IMR-90 (cell line): ENCODE data around the gene CCNQ. TPM values are rescaled to one million over a fixed set of nuclear protein-coding genes. Genes with fewer than 3 reads are reported as not detected.

Source experiments
- ATAC-seq: fragments of 200-7000 bp; cut with Tn5 transposase; 2 replicates; pipeline ENCODE4 v1.9.1; 2020; ENCODE audit warnings: low read depth, mild to moderate bottlenecking, moderate library complexity
- BruUV-seq: library from RNA; stranded (reverse); fragments of 400-500 nt; replicated peaks from 2 replicates; lab custom pipeline; 2021; lab: Mats Ljungman, UMichigan
- CTCF ChIA-PET: fragments of 300-600 bp; formaldehyde crosslinking; extraction: SDS; loops from one replicate; lab custom pipeline; 2021; ENCODE audit warnings: antibody characterized with exemption; lab: Yijun Ruan, JAX
- POLR2A ChIA-PET: fragments of 300-600 bp; sonication (Branson Sonifier 250); formaldehyde crosslinking; loops from one replicate; lab custom pipeline; 2022; ENCODE audit warnings: antibody characterized with exemption; ENCODE audit not compliant: unreplicated experiment; lab: Charles Lee
- DNase-seq: peaks from one replicate; pipeline ENCODE4 v3.0.0; 2013
- H2AFZ ChIP-seq: replicated peaks from 2 replicates; pipeline ENCODE3; 2013; ENCODE audit warnings: low read length, mild to moderate bottlenecking; ENCODE audit not compliant: poor library complexity
- H2AK5ac ChIP-seq: 2 replicates; pipeline ENCODE4 v1.6.1; 2013; ENCODE audit warnings: low read depth, low read length, inconsistent platforms
- H2AK9ac ChIP-seq: replicated peaks from 2 replicates; pipeline ENCODE3; 2013; ENCODE audit warnings: mild to moderate bottlenecking, low read depth, low read length, moderate library complexity; ENCODE audit not compliant: poor library complexity
- H2BK120ac ChIP-seq: 2 replicates; pipeline ENCODE4 v1.6.1; 2013; ENCODE audit warnings: low read depth, low read length, inconsistent platforms
- H2BK15ac ChIP-seq: 3 replicates; pipeline ENCODE4 v1.6.1; 2013; ENCODE audit warnings: low read depth, low read length, inconsistent platforms
- H2BK20ac ChIP-seq: 2 replicates; pipeline ENCODE4 v1.6.1; 2013; ENCODE audit warnings: low read depth, mild to moderate bottlenecking, inconsistent platforms, low read length, moderate library complexity
- H2BK5ac ChIP-seq: 2 replicates; pipeline ENCODE4 v1.6.1; 2013; ENCODE audit warnings: mild to moderate bottlenecking, low read depth, low read length, inconsistent platforms; ENCODE audit not compliant: poor library complexity, severe bottlenecking
- H3K14ac ChIP-seq: replicated peaks from 2 replicates; pipeline ENCODE4 v1.6.1; 2013; ENCODE audit warnings: low read depth, low read length, inconsistent platforms
- H3K18ac ChIP-seq: 2 replicates; pipeline ENCODE4 v1.6.1; 2013; ENCODE audit warnings: low read depth, low read length, control low read depth
- H3K23ac ChIP-seq: 2 replicates; pipeline ENCODE4 v1.6.1; 2013; ENCODE audit warnings: low read depth, low read length, inconsistent platforms
- H3K27ac ChIP-seq: 2 replicates; pipeline ENCODE4 v1.5.1; 2013; ENCODE audit warnings: mild to moderate bottlenecking, control low read depth, low read length; ENCODE audit not compliant: insufficient read depth
- H3K27me3 ChIP-seq: 2 replicates; pipeline ENCODE4 v1.6.1; 2013; ENCODE audit warnings: low read length; ENCODE audit not compliant: control insufficient read depth, insufficient read depth
- H3K36me3 ChIP-seq: 2 replicates; pipeline ENCODE4 v1.6.1; 2013; ENCODE audit warnings: low read length, mixed read lengths; ENCODE audit not compliant: control insufficient read depth, insufficient read depth
- H3K4ac ChIP-seq: 2 replicates; pipeline ENCODE4 v1.6.1; 2013; ENCODE audit warnings: low read depth, low read length, inconsistent platforms
- H3K4me1 ChIP-seq: 2 replicates; pipeline ENCODE4 v1.6.1; 2013; ENCODE audit warnings: low read length, mixed read lengths; ENCODE audit not compliant: control insufficient read depth, insufficient read depth
- H3K4me2 ChIP-seq: 2 replicates; pipeline ENCODE4 v1.6.1; 2013; ENCODE audit warnings: low read depth, mild to moderate bottlenecking, control low read depth, low read length, moderate library complexity
- H3K4me3 ChIP-seq: 2 replicates; pipeline ENCODE4 v1.5.1; 2013; ENCODE audit warnings: low read depth, mild to moderate bottlenecking, control low read depth, low read length, moderate library complexity; ENCODE audit not compliant: insufficient read depth
- H3K56ac ChIP-seq: 2 replicates; pipeline ENCODE4 v1.6.1; 2013; ENCODE audit warnings: low read length, inconsistent platforms; ENCODE audit not compliant: insufficient read depth; ENCODE audit errors: extremely low read depth
- H3K79me1 ChIP-seq, 2 experiments: 2 replicates each; pipeline ENCODE4 v1.6.1; 2013; ENCODE audit warnings: low read length in 2 of 2, inconsistent platforms in 1 of 2, low read depth in 1 of 2
- H3K9ac ChIP-seq: 2 replicates; pipeline ENCODE4 v1.6.1; 2013; ENCODE audit warnings: low read depth, low read length, control low read depth
- H3K9me1 ChIP-seq: 2 replicates; pipeline ENCODE4 v1.6.1; 2013; ENCODE audit warnings: low read length, inconsistent platforms; ENCODE audit not compliant: insufficient read depth
- H3K9me3 ChIP-seq: 2 replicates; pipeline ENCODE4 v1.6.1; 2013; ENCODE audit warnings: low read length; ENCODE audit not compliant: control insufficient read depth, insufficient read depth
- H4K20me1 ChIP-seq: 2 replicates; pipeline ENCODE4 v1.6.1; 2013; ENCODE audit warnings: low read length, inconsistent platforms; ENCODE audit not compliant: insufficient read depth
- H4K5ac ChIP-seq: 2 replicates; pipeline ENCODE4 v1.6.1; 2013; ENCODE audit warnings: mild to moderate bottlenecking, low read depth, low read length, control low read depth
- H4K8ac ChIP-seq, 2 experiments: 2 replicates each; pipeline ENCODE4 v1.6.1; 2013; ENCODE audit warnings: low read depth in 2 of 2, low read length in 2 of 2, control low read depth in 1 of 2, inconsistent platforms in 1 of 2
- H4K91ac ChIP-seq: 2 replicates; pipeline ENCODE4 v1.6.1; 2013; ENCODE audit warnings: low read depth, low read length, inconsistent platforms; ENCODE audit not compliant: insufficient read depth
- BHLHE40 ChIP-seq: fragments of 150-350 bp; IDR thresholded peaks from 2 replicates; pipeline ENCODE4 v1.6.1; 2016; ENCODE audit warnings: mild to moderate bottlenecking, low read depth, low read length
- CEBPB ChIP-seq: IDR thresholded peaks from 2 replicates; pipeline ENCODE4 v1.6.1; 2012; ENCODE audit warnings: low read depth, low read length, improper control_type of control experiment
- CHD1 ChIP-seq: IDR thresholded peaks from 2 replicates; pipeline ENCODE4 v1.6.1; 2012; ENCODE audit warnings: low read depth, low read length, improper control_type of control experiment
- ELK1 ChIP-seq: fragments of 150-350 bp; IDR thresholded peaks from 2 replicates; pipeline ENCODE4 v1.6.1; 2016; ENCODE audit warnings: low read depth, mild to moderate bottlenecking, low read length, moderate library complexity, borderline replicate concordance
- FOS ChIP-seq: fragments of 150-350 bp; IDR thresholded peaks from 2 replicates; pipeline ENCODE4 v1.6.1; 2016; ENCODE audit warnings: low read depth, low read length
- MAFK ChIP-seq: IDR thresholded peaks from 2 replicates; pipeline ENCODE4 v1.6.1; 2012; ENCODE audit warnings: low read depth, low read length, improper control_type of control experiment
- MAZ ChIP-seq: IDR thresholded peaks from 2 replicates; pipeline ENCODE4 v1.6.1; 2012; ENCODE audit warnings: low read depth, mild to moderate bottlenecking, low read length, improper control_type of control experiment, moderate library complexity, borderline replicate concordance
- MXI1 ChIP-seq: IDR thresholded peaks from 2 replicates; pipeline ENCODE4 v1.6.1; 2012; ENCODE audit warnings: low read depth, mild to moderate bottlenecking, low read length, moderate library complexity, borderline replicate concordance
- NFE2L2 ChIP-seq: fragments of 150-350 bp; IDR thresholded peaks from 2 replicates; pipeline ENCODE4 v1.6.1; 2016; ENCODE audit warnings: low read depth, mild to moderate bottlenecking, low read length
- POLR2A ChIP-seq: IDR thresholded peaks from 2 replicates; pipeline ENCODE4 v1.6.1; 2012; ENCODE audit warnings: mild to moderate bottlenecking, low read depth, low read length
- RCOR1 ChIP-seq: IDR thresholded peaks from 2 replicates; pipeline ENCODE4 v1.6.1; 2012; ENCODE audit warnings: mild to moderate bottlenecking, low read length, improper control_type of control experiment; ENCODE audit not compliant: insufficient replicate concordance
- RFX5 ChIP-seq: IDR thresholded peaks from 2 replicates; pipeline ENCODE4 v1.8.0; 2012; ENCODE audit warnings: low read depth, mild to moderate bottlenecking, low read length, moderate library complexity
- SMC3 ChIP-seq: fragments of 150-350 bp; IDR thresholded peaks from 2 replicates; pipeline ENCODE4 v1.6.1; 2016; ENCODE audit warnings: low read depth, mild to moderate bottlenecking, antibody characterized with exemption, low read length, moderate library complexity
- USF2 ChIP-seq: fragments of 150-350 bp; IDR thresholded peaks from 2 replicates; pipeline ENCODE4 v1.6.1; 2017; ENCODE audit warnings: mild to moderate bottlenecking, antibody characterized with exemption, low read length, low read depth
- WGBS, 2 experiments: methylation state at CpG; one replicate each; pipeline versions ENCODE4 v1.1.5 to v1.1.7; 2013; ENCODE audit warnings: missing lambda C conversion rate in 2 of 2; ENCODE audit not compliant: insufficient read length in 1 of 2; ENCODE audit errors: extremely low coverage in 2 of 2; 5-methylcytosine and 5-hydroxymethylcytosine counted together
- dilution Hi-C: fragments of 300-500 bp; cut with HindIII; formaldehyde crosslinking; loops from one replicate; pipeline ENCODE4 v1.14.3; 2018; ENCODE audit warnings: low sequenced_read_pairs; ENCODE audit not compliant: unreplicated experiment
- in situ Hi-C: fragments of 300-500 bp; cut with MboI; formaldehyde crosslinking; loops from 3 replicates; pipeline ENCODE4 v1.14.3; 2019; ENCODE audit warnings: low sequenced_read_pairs, inconsistent platforms, mixed read lengths
- intact Hi-C: fragments of 100-400 bp; cut with micrococcal nuclease; formaldehyde crosslinking; loops from 2 replicates; pipeline ENCODE4 v1.10.0; 2022
- polyA plus RNA-seq, 3 experiments: library from polyadenylated mRNA; depleted of rRNA; stranded (reverse); fragments of >200 nt; gene quantifications; 2 replicates each; pipeline ENCODE4 v1.2.3, GENCODE V29; 2012; ENCODE audit warnings: low replicate concordance in 1 of 3
- total RNA-seq: library from RNA; depleted of rRNA; stranded (reverse); fragments of >200 nt; gene quantifications from 2 replicates; pipeline ENCODE4 v1.2.3, GENCODE V29; 2012

CCNQ gene
- total and polyA plus RNA-seq, 2 of the 4 experiments (the other 2 are of a cell fraction): 27.6 to 35.2 TPM

DNA sequence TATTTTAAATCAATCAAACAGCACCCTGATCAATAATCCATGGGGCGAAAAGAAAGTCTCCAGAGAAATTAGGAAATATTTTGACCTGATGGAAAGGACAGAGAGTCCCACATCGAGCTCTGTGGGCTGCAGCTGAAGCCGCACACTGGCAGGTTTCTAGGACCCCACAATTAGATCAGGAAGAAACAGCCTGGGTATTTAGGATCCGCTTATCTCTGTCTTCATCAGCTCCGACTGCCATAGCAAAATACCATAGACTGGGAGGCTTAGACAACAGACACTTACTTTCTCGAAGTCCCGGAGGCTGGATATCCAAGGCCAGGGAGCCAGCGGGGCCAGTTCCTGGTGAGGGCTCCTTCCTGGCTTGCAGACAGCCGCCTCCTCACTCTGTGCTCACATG lies 36.4 kb downstream of the CCNQ start:
- no peaks in the 10 kb centered on the region for H3K36me3 ChIP-seq
- ATAC-seq: no peak
- H2BK120ac ChIP-seq: no peak overlapping the region
- H4K5ac ChIP-seq: no peak overlapping the region
- no peaks in the 10 kb centered on the region for H3K9me1 ChIP-seq
- DNase-seq: no peak
- no peak overlapping the region for H3K4me2 ChIP-seq
- H2AK5ac ChIP-seq: no peak overlapping the region
- H4K91ac ChIP-seq: no peak overlapping the region
- peaks cover 17% of the 10 kb centered on the region; the same call in 1 of the 2 replicates for H3K27me3 ChIP-seq
- BruUV-seq: no TSS peak
- no peak overlapping the region for H3K27ac ChIP-seq
- TF ChIP-seq POLR2A: no peak
- no peak for TF ChIP-seq MAZ
- TF ChIP-seq NFE2L2: no peak
- no peak for TF ChIP-seq BHLHE40
- TF ChIP-seq MXI1: no peak
- TF ChIP-seq MAFK: no peak
- no peak for TF ChIP-seq ELK1
- TF ChIP-seq SMC3: no peak
- no peak for TF ChIP-seq CHD1
- no peak for TF ChIP-seq RCOR1
- TF ChIP-seq CEBPB: no peak
- no peak for TF ChIP-seq RFX5
- no peak for TF ChIP-seq USF2
- no peak for TF ChIP-seq FOS
- in situ Hi-C loops (no loop called here), intact Hi-C loops (no loop called here), dilution Hi-C loops (no loop called here)
- ChIA-PET POLR2A (no interaction called here), CTCF (interaction anchor here (0.9 kb wide), 1 partner anchor 9 kb away, joined by 3 read pairs; no protein-coding TSS in a partner anchor)
- no peak overlapping the region for H2BK15ac ChIP-seq
- H3K4ac ChIP-seq: no peak overlapping the region
- H3K18ac ChIP-seq: no peak overlapping the region
- no peak overlapping the region for H3K56ac ChIP-seq
- H2BK5ac ChIP-seq: no peak overlapping the region
- no peak overlapping the region for H3K23ac ChIP-seq
- H2AK9ac ChIP-seq: no peak overlapping the region
- H3K9me3 ChIP-seq: no peaks in the 10 kb centered on the region; the same call in 1 of the 2 replicates
- no peak overlapping the region for H4K8ac ChIP-seq
- no peaks in the 10 kb centered on the region for H3K79me1 ChIP-seq
- H2AFZ ChIP-seq: no peak overlapping the region
- no peak overlapping the region for H3K14ac ChIP-seq
- no peak overlapping the region for H2BK20ac ChIP-seq
- no peak overlapping the region for H3K4me3 ChIP-seq
- H3K9ac ChIP-seq: no peak overlapping the region
- H4K20me1 ChIP-seq: no peaks in the 10 kb centered on the region
- no CpG with 5 or more reads among the region's 9 CpGs for whole genome bisulfite sequencing, 2 experiments
- H3K4me1 ChIP-seq: no peaks in the 10 kb centered on the region
